Cardiac fibroblast (primary cell): ENCODE measurements around the gene GSAP.
A peak's percentile ranks its signal among the peaks of the same experiment; 100 is the strongest.
"Not testable (repeated sequence)": the region's sequence is repeated elsewhere in the genome, so short reads cannot be mapped to it uniquely, and the experiment has no call there.

Experiments
- DNase-seq, 2 donors: peaks; one replicate each; pipeline versions ENCODE4 v3.0.0 to v3.0.0-alpha.2; 2010; ENCODE audit warnings: low read depth in 2 of 2
- H3K4me3 ChIP-seq, 2 donors: replicated peaks in 1 of 2; 1 replicate in 1 of 2; 2 replicates in 1 of 2; pipeline ENCODE4 v1.5.1; 2011; ENCODE audit warnings: low read depth in 2 of 2, low read length in 2 of 2, mild to moderate bottlenecking in 2 of 2, moderate library complexity in 1 of 2
- CTCF ChIP-seq: IDR thresholded peaks from one replicate; pipeline ENCODE4 v1.5.1; 2011; ENCODE audit warnings: low read depth, mild to moderate bottlenecking, low read length, inconsistent platforms

GSAP gene

DNA sequence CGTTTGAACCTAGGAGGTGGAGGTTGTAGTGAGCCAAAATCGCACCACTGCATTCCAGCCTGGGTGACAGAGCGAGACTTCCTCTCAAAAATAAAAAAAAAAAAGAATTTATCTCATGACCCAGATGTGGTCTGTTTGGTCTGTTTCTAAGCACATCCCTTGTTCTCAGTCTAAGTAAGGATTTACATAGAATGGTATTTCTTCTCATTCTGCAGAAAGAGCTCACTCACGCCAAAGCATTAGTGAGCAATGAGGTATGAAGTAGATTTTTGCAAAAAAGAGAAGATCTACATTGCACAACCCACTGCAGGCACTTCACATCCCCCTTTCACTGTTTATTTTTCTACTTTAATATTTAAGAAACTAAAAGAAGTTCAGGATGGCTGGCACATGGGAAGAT, 140.0 kb downstream of the GSAP start:
- no peak for TF ChIP-seq CTCF
- no peak overlapping the region for H3K4me3 ChIP-seq
- peak in 1 of 2 donors; percentile 2 for DNase-seq

DNA sequence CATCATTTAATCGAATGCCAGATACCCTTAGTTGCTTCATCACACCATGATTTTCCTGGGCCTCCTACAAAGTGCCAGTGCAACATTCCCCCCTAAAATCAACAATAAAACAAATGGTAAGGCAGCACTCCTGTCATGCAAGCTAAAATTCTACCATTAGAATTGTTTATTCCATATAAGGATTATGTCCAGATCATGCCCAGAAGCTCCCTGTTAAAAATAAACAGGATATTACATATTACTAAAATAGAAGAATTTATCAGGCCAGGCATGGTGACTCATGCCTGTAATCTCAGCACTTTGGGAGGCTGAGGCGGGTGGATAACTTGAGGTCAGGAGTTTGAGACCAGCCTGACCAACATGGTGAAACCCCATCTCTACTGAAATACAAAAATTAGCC, 140.5 kb downstream of the GSAP start:
- peak; percentile 52 to 67 for DNase-seq
- not testable (repeated sequence) for H3K4me3 ChIP-seq

GRCh38 chr7:77271766-77272165, 144.4 kb downstream of the GSAP start:
- no peak for TF ChIP-seq CTCF
- no peak for DNase-seq

DNA sequence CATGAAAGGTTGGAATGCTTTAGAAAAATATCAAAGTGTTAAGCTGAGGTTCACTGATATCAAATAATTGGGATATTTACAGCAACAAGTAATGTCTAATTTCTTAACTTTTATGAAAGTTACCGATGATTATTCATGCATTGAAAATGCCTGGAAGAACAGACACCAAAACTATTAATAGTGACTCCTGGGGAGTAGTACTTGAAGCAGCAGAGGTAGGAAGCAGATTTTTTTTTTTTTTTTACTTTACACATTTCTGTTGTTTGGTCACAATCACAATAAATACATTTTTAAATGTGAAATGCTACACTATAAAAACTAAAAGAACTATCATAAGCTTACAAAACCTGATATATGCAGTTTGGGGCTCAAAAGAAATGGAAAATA, 146.1 kb downstream of the GSAP start:
- H3K4me3 ChIP-seq, result no peak overlapping the region
- TF ChIP-seq CTCF, result no peak
- no peak for DNase-seq

More at GRCh38 chr7:77271766-77272165, 144.4 kb downstream of the GSAP start:
- no peak overlapping the region for H3K4me3 ChIP-seq

DNA sequence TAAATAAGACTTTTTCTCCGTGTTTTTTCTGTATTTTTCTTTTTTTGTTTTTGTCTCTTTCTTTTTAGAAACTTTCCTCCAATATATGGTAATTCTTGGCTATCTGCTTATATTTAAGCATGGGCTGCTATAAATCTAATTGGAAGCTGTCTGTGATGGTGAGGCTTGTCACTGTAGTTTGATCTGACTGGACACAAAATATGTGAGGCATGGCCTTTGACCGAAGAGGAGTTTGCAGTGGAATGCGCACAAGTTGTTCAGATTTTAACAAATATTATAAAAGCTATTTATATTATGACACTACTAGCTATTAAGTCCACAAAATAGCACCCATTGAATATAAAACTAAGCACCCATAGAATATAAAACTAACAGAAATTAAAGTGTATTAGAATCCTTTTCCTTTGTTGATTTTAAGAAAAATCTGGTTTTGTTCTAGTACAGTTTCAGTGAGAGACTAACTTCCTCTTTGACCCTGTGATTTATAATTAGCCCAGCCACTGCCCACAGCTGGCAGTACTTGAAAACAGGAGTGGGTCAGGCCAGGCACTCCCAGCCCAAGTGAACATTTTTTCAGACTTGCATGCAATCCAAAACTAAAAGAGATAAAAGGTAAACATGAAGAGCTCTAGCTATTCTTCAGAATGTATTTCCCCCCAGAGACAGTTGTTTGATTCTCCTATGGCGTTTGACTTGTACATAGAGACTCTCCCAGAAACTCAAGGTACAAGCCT, 146.6 kb downstream of the GSAP start:
- TF ChIP-seq CTCF, result no peak
- no peak overlapping the region for H3K4me3 ChIP-seq
- DNase-seq, result peak in 1 of 2 donors; percentile 38

DNA sequence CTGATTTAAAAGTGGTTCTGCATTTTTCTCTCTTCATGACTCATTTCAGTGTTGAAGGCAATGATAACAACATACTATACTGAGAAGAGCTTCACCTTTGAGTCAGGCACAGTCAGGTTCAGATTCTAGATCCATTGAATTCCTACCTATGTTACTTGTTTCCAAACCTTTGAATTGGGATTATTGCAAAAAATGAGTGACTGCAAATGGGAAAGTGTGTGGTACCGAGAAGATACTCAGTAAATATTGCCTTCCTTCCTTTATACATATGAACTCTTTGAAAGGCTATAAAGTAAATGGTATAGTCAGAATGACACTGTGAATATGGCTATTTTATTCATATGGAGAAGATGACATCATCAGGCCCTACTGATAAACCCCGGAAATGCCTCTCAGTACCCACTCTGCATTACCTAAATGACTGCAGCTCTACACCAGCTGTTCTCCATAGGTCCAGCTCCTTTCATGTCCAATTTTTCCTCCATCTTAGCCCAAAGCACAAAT, 149.8 kb downstream of the GSAP start:
- TF ChIP-seq CTCF, result no peak

GRCh38 chr7:77265666-77266065, 150.5 kb downstream of the GSAP start:
- no peak for DNase-seq
- H3K4me3 ChIP-seq, result no peak overlapping the region
- TF ChIP-seq CTCF, result no peak

More for the DNA sequence above, 149.8 kb downstream of the GSAP start:
- DNase-seq, result no peak
- H3K4me3 ChIP-seq, result no peak overlapping the region
